K562 (cell line): Measurements from ENCODE around the gene HOXB6. TPM values are rescaled to one million over a fixed set of nuclear protein-coding genes. Genes with fewer than 3 reads are reported as not detected.

ENCODE experiments used
- HMGN3 ChIP-seq: IDR thresholded peaks from 2 replicates; pipeline ENCODE4 v1.6.1; 2011; ENCODE audit warnings: borderline replicate concordance, low read depth, mild to moderate bottlenecking, mixed read lengths, low read length; ENCODE audit not compliant: insufficient read length; ENCODE audit errors: extremely low read depth
- RAD21 ChIP-seq, 2 experiments: fragments of 250-450 bp in 1 of 2; fragments of 450-650 bp in 1 of 2; sonication (Bioruptor Pico) in 1 of 2; formaldehyde crosslinking in 1 of 2; IDR thresholded peaks in 1 of 2; conservative IDR thresholded peaks in 1 of 2; 2 replicates each; pipeline versions ENCODE4 v1.4.0 to v1.8.0; 2020 to 2022; ENCODE audit warnings: mild to moderate bottlenecking in 2 of 2, moderate library complexity in 1 of 2
- ZBTB11 ChIP-seq, 3 experiments: fragments of 200-800 bp in 1 of 3; fragments of 250-450 bp in 1 of 3; fragments of 450-650 bp in 1 of 3; sonication (Bioruptor Pico) in 1 of 3; sonication (Bioruptor generic) in 1 of 3; formaldehyde crosslinking in 1 of 3; IDR thresholded peaks; 2 replicates each; pipeline versions ENCODE4 v1.6.1 to v1.8.0; 2016 to 2022; ENCODE audit warnings: mild to moderate bottlenecking in 2 of 3, missing genetic modification characterization in 2 of 3, missing compliant biosample characterization in 1 of 3, moderate library complexity in 1 of 3
- ZBTB40 ChIP-seq, 2 experiments: fragments of 450-650 bp in 1 of 2; sonication (generic) in 1 of 2; formaldehyde crosslinking in 1 of 2; IDR thresholded peaks; 2 replicates each; pipeline versions ENCODE4 v1.7.1 to v1.9.0; 2016 to 2022; ENCODE audit warnings: inconsistent platforms in 1 of 2, mild to moderate bottlenecking in 1 of 2, missing genetic modification reagents in 1 of 2
- polyA plus RNA-seq, 8 experiments: library from polyadenylated mRNA; depleted of rRNA in 4 of 8; stranded (reverse) in 5 of 8; unstranded in 3 of 8; fragments of >200 nt; fragmentation: Nextera tagmentation in 2 of 8; fragmentation: Illumina TruSeq in 1 of 8; extraction: Ambion mirVana in 2 of 8; extraction: Trizol in 1 of 8; gene quantifications; 2 replicates each; pipeline versions ENCODE4 v1.2.1 to v1.2.3, GENCODE V29; 2011 to 2014; ENCODE audit warnings: inconsistent platforms in 1 of 8, missing spikeins in 1 of 8
- total RNA-seq, 7 experiments: library from RNA; depleted of rRNA in 6 of 7; stranded (reverse); fragments of >200 nt in 6 of 7; fragmentation: Illumina TruSeq in 2 of 7; extraction: Trizol in 2 of 7; gene quantifications; 2 replicates each; pipeline versions ENCODE4 v1.2.1 to v1.2.3, GENCODE V29; 2011 to 2021; ENCODE audit warnings: low replicate concordance in 1 of 7
- TF ChIP-seq, protein P1 (sequence below): fragments of 250-450 bp; sonication (Bioruptor Pico); IDR thresholded peaks from 2 replicates; pipeline ENCODE4 v1.5.0; 2021; ENCODE audit warnings: mild to moderate bottlenecking, borderline replicate concordance

The HOXB6 gene
- total and polyA plus RNA-seq, 9 of the 15 experiments (the other 6 are each of a cell fraction or from before 2014, with no cell fraction given): 1.2 to 14.8 (median 4.9) TPM

DNA sequence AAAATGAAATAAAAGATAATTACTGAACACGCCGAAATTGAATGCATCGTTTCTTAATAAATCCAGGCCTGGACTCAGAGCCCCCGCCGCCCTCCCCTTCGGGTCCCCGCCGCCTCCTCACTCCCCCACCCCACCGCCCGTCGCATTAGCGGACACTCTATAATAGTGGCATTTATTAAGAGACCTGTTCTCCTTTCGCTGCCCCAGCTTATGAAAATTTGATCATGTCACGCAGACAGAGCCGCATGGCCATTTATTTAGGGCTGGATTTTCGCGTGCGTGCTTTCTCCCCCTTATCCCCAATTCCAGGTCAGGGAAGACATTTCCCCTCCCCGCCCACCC lies 53.6 kb downstream of the HOXB6 start (continued):
- TF ChIP-seq, protein P1, sequence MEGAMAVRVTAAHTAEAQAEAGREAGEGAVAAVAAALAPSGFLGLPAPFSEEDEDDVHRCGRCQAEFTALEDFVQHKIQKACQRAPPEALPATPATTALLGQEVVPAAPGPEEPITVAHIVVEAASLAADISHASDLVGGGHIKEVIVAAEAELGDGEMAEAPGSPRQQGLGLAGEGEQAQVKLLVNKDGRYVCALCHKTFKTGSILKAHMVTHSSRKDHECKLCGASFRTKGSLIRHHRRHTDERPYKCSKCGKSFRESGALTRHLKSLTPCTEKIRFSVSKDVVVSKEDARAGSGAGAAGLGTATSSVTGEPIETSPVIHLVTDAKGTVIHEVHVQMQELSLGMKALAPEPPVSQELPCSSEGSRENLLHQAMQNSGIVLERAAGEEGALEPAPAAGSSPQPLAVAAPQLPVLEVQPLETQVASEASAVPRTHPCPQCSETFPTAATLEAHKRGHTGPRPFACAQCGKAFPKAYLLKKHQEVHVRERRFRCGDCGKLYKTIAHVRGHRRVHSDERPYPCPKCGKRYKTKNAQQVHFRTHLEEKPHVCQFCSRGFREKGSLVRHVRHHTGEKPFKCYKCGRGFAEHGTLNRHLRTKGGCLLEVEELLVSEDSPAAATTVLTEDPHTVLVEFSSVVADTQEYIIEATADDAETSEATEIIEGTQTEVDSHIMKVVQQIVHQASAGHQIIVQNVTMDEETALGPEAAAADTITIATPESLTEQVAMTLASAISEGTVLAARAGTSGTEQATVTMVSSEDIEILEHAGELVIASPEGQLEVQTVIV (CRISPR knock-in tag): no peak
- no peak for TF ChIP-seq RAD21 (CRISPR knock-in tag; conservative IDR thresholded peaks at IDR 0.05 in 1 of 2, IDR thresholded peaks at IDR 0.05 in 1 of 2)
- TF ChIP-seq HMGN3: no peak
- TF ChIP-seq ZBTB40 (IDR thresholded peaks at IDR 0.05): no peak
- no peak for TF ChIP-seq ZBTB40 (CRISPR knock-in tag; IDR thresholded peaks at IDR 0.05)
- TF ChIP-seq ZBTB11 (CRISPR knock-in tag; IDR thresholded peaks at IDR 0.05): no peak
